ENCODE measurements around the gene SPTSSB. TPM values are rescaled to one million over a fixed set of nuclear protein-coding genes. Genes with fewer than 3 reads are reported as not detected.

SPTSSB gene
- polyA plus RNA-seq, 4 donors, result 0.19 to 0.96 TPM; not detected in 2

- Histone ChIP-seq H3K27ac (ENCODE audit: low read depth in 1 of 3, low read length in 2 of 3) (no peak overlapping the region), H3K4me1 (ENCODE audit: control insufficient read depth in 3 of 3, insufficient read depth in 2 of 3, low read depth in 1 of 3, low read length in 2 of 3) (no peaks in the 10 kb centered on the region), H3K4me3 (ENCODE audit: low read depth in 1 of 3, low read length in 3 of 3) (no peak overlapping the region), H3K27me3 (ENCODE audit: control insufficient read depth in 3 of 3, insufficient read depth in 3 of 3, low read length in 3 of 3) (no peaks in the 10 kb centered on the region), H3K9me3 (ENCODE audit: control insufficient read depth in 2 of 2, insufficient read depth in 1 of 2, low read depth in 1 of 2, low read length in 1 of 2) (no peaks in the 10 kb centered on the region), H3K36me3 (ENCODE audit: control insufficient read depth in 3 of 3, insufficient read depth in 2 of 3, low read depth in 1 of 3, low read length in 3 of 3) (no peaks in the 10 kb centered on the region)
- no peak for DNase-seq
- no peak for FAIRE-seq
- 36 to 47% (median 46%) methylated on average over 4 of the region's 4 CpGs for WGBS, 3 donors
Measured at GRCh38 chr3:161339517-161340500, 31.5 kb downstream of the SPTSSB start.

DNA sequence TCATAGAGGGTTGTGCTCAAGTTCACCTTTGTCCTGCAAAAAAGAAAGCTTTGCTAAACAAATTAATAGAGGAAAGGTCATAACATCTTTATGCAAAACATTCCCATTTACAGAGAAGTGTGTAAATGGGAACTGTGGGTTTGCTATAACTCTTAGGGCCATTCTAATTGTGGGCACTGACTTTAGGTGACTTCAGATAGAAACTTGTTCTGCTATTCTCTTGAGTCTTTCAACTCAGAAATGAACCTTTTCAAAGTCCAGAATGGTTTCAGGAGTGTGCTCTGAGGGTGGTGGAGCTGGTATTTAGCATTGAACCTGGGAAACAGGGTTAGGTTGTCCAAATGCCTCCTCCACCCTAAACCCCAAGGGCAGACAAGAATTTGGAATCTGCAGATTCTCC lies 34.0 kb downstream of the SPTSSB start:
- no peaks in the 10 kb centered on the region for H3K36me3 ChIP-seq (ENCODE audit: control insufficient read depth in 3 of 3, insufficient read depth in 2 of 3, low read depth in 1 of 3, low read length in 3 of 3)
- no peaks in the 10 kb centered on the region for H3K4me1 ChIP-seq (ENCODE audit: control insufficient read depth in 3 of 3, insufficient read depth in 2 of 3, low read depth in 1 of 3, low read length in 2 of 3)
- no peak overlapping the region for H3K27ac ChIP-seq (ENCODE audit: low read depth in 1 of 3, low read length in 2 of 3)
- FAIRE-seq (no peak), DNase-seq (no peak)
- H3K27me3 ChIP-seq (ENCODE audit: control insufficient read depth in 3 of 3, insufficient read depth in 3 of 3, low read length in 3 of 3), result peaks cover 0 to 2% (median 0%) of the 10 kb centered on the region in 3 donors
- no peaks in the 10 kb centered on the region for H3K9me3 ChIP-seq (ENCODE audit: control insufficient read depth in 2 of 2, insufficient read depth in 1 of 2, low read depth in 1 of 2, low read length in 1 of 2)
- no peak overlapping the region for H3K4me3 ChIP-seq (ENCODE audit: low read depth in 1 of 3, low read length in 3 of 3)

GRCh38 chr3:161336661-161337060 lies 34.7 kb downstream of the SPTSSB start:
- Histone ChIP-seq H3K4me3 (ENCODE audit: low read depth in 1 of 3, low read length in 3 of 3) (no peak overlapping the region), H3K36me3 (ENCODE audit: control insufficient read depth in 3 of 3, insufficient read depth in 2 of 3, low read depth in 1 of 3, low read length in 3 of 3) (no peaks in the 10 kb centered on the region), H3K4me1 (ENCODE audit: control insufficient read depth in 3 of 3, insufficient read depth in 2 of 3, low read depth in 1 of 3, low read length in 2 of 3) (no peaks in the 10 kb centered on the region), H3K27me3 (ENCODE audit: control insufficient read depth in 3 of 3, insufficient read depth in 3 of 3, low read length in 3 of 3) (peaks cover 0 to 2% (median 0%) of the 10 kb centered on the region in 3 donors), H3K27ac (ENCODE audit: low read depth in 1 of 3, low read length in 2 of 3) (no peak overlapping the region), H3K9me3 (ENCODE audit: control insufficient read depth in 2 of 2, insufficient read depth in 1 of 2, low read depth in 1 of 2, low read length in 1 of 2) (no peaks in the 10 kb centered on the region)
- WGBS, 3 donors, result 63 to 87% (median 75%) methylated on average over 2 of the region's 2 CpGs
- no peak for FAIRE-seq
- DNase-seq, result no peak

- no peak for FAIRE-seq
- peaks cover 0 to 2% (median 0%) of the 10 kb centered on the region in 3 donors for H3K27me3 ChIP-seq (ENCODE audit: control insufficient read depth in 3 of 3, insufficient read depth in 3 of 3, low read length in 3 of 3)
- 63 to 78% (median 71%) methylated on average over 2 of the region's 2 CpGs for WGBS, 3 donors
- DNase-seq, result no peak
- H3K4me3 ChIP-seq (ENCODE audit: low read depth in 1 of 3, low read length in 3 of 3), result no peak overlapping the region
- no peaks in the 10 kb centered on the region for H3K4me1 ChIP-seq (ENCODE audit: control insufficient read depth in 3 of 3, insufficient read depth in 2 of 3, low read depth in 1 of 3, low read length in 2 of 3)
- no peak overlapping the region for H3K27ac ChIP-seq (ENCODE audit: low read depth in 1 of 3, low read length in 2 of 3)
- H3K9me3 ChIP-seq (ENCODE audit: control insufficient read depth in 2 of 2, insufficient read depth in 1 of 2, low read depth in 1 of 2, low read length in 1 of 2), result no peaks in the 10 kb centered on the region
- no peaks in the 10 kb centered on the region for H3K36me3 ChIP-seq (ENCODE audit: control insufficient read depth in 3 of 3, insufficient read depth in 2 of 3, low read depth in 1 of 3, low read length in 3 of 3)
Measured at GRCh38 chr3:161333696-161334095, 37.6 kb downstream of the SPTSSB start.

GRCh38 chr3:161332792-161333191 lies 38.5 kb downstream of the SPTSSB start:
- no peaks in the 10 kb centered on the region for H3K36me3 ChIP-seq (ENCODE audit: control insufficient read depth in 3 of 3, insufficient read depth in 2 of 3, low read depth in 1 of 3, low read length in 3 of 3)
- no peak overlapping the region for H3K4me3 ChIP-seq (ENCODE audit: low read depth in 1 of 3, low read length in 3 of 3)
- no peak for DNase-seq
- no peaks in the 10 kb centered on the region for H3K9me3 ChIP-seq (ENCODE audit: control insufficient read depth in 2 of 2, insufficient read depth in 1 of 2, low read depth in 1 of 2, low read length in 1 of 2)
- WGBS, 3 donors, result 0 to 40% (median 10%) methylated on average over 1 of the region's 1 CpG
- no peak for FAIRE-seq
- no peaks in the 10 kb centered on the region for H3K4me1 ChIP-seq (ENCODE audit: control insufficient read depth in 3 of 3, insufficient read depth in 2 of 3, low read depth in 1 of 3, low read length in 2 of 3)
- no peak overlapping the region for H3K27ac ChIP-seq (ENCODE audit: low read depth in 1 of 3, low read length in 2 of 3)
- peaks cover 0 to 2% (median 0%) of the 10 kb centered on the region in 3 donors for H3K27me3 ChIP-seq (ENCODE audit: control insufficient read depth in 3 of 3, insufficient read depth in 3 of 3, low read length in 3 of 3)

GRCh38 chr3:161325059-161325458 lies 46.3 kb downstream of the SPTSSB start:
- Histone ChIP-seq H3K36me3 (ENCODE audit: control insufficient read depth in 3 of 3, insufficient read depth in 2 of 3, low read depth in 1 of 3, low read length in 3 of 3) (no peaks in the 10 kb centered on the region), H3K27ac (ENCODE audit: low read depth in 1 of 3, low read length in 2 of 3) (no peak overlapping the region), H3K27me3 (ENCODE audit: control insufficient read depth in 3 of 3, insufficient read depth in 3 of 3, low read length in 3 of 3) (no peaks in the 10 kb centered on the region), H3K4me1 (ENCODE audit: control insufficient read depth in 3 of 3, insufficient read depth in 2 of 3, low read depth in 1 of 3, low read length in 2 of 3) (no peaks in the 10 kb centered on the region), H3K9me3 (ENCODE audit: control insufficient read depth in 2 of 2, insufficient read depth in 1 of 2, low read depth in 1 of 2, low read length in 1 of 2) (no peaks in the 10 kb centered on the region), H3K4me3 (ENCODE audit: low read depth in 1 of 3, low read length in 3 of 3) (no peak overlapping the region)
- 78 to 88% (median 87%) methylated on average over 2 of the region's 2 CpGs for WGBS, 3 donors
- DNase-seq, result no peak
- no peak for FAIRE-seq

DNA sequence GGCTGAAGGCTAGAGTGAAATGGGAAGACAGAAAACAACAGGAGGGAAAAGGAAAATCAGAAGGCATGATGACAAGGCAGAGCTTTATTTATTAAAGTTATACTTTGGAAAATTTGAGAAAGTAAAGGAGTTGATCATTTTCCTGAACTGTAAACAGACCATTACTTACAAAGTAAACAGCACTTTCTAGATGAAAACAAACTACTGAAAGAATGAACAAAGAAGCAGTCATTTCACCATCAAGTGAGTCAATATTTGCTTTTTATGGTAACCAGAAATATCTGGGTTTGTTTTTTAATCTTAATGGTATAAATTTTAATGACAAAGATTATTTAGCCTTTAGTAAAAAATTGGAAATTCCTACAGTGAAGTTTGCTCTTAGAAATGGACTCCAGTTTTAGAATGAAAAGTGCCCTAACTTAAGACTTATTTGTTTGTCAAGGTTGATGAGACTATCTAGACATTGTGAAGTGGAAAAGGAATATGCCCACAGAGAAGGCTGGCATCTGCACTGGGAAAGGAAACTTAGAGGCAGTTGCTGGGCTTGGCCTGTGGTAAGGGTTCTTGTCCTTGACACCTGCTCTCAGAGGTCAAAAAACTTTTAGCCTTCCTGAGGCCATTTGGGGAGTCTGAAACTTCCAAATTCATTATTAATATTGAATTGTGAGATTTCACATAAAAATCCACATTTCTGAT lies 47.2 kb downstream of the SPTSSB start:
- no peaks in the 10 kb centered on the region for H3K4me1 ChIP-seq (ENCODE audit: control insufficient read depth in 3 of 3, insufficient read depth in 2 of 3, low read depth in 1 of 3, low read length in 2 of 3)
- H3K9me3 ChIP-seq (ENCODE audit: control insufficient read depth in 2 of 2, insufficient read depth in 1 of 2, low read depth in 1 of 2, low read length in 1 of 2), result peaks cover 0 to 6% of the 10 kb centered on the region in 2 donors
- no peak overlapping the region for H3K4me3 ChIP-seq (ENCODE audit: low read depth in 1 of 3, low read length in 3 of 3)
- H3K36me3 ChIP-seq (ENCODE audit: control insufficient read depth in 3 of 3, insufficient read depth in 2 of 3, low read depth in 1 of 3, low read length in 3 of 3), result no peaks in the 10 kb centered on the region
- FAIRE-seq (no peak), DNase-seq (no peak)
- H3K27me3 ChIP-seq (ENCODE audit: control insufficient read depth in 3 of 3, insufficient read depth in 3 of 3, low read length in 3 of 3), result no peaks in the 10 kb centered on the region
- H3K27ac ChIP-seq (ENCODE audit: low read depth in 1 of 3, low read length in 2 of 3), result no peak overlapping the region

GRCh38 chr3:161322781-161323568 lies 48.3 kb downstream of the SPTSSB start:
- H3K27ac ChIP-seq (ENCODE audit: low read depth in 1 of 3, low read length in 2 of 3), result no peak overlapping the region
- no peaks in the 10 kb centered on the region for H3K36me3 ChIP-seq (ENCODE audit: control insufficient read depth in 3 of 3, insufficient read depth in 2 of 3, low read depth in 1 of 3, low read length in 3 of 3)
- FAIRE-seq (no peak), DNase-seq (no peak)
- H3K4me3 ChIP-seq (ENCODE audit: low read depth in 1 of 3, low read length in 3 of 3), result no peak overlapping the region
- peaks cover 0 to 6% of the 10 kb centered on the region in 2 donors for H3K9me3 ChIP-seq (ENCODE audit: control insufficient read depth in 2 of 2, insufficient read depth in 1 of 2, low read depth in 1 of 2, low read length in 1 of 2)
- H3K4me1 ChIP-seq (ENCODE audit: control insufficient read depth in 3 of 3, insufficient read depth in 2 of 3, low read depth in 1 of 3, low read length in 2 of 3), result no peaks in the 10 kb centered on the region
- 46 to 59% (median 53%) methylated on average over 2 of the region's 2 CpGs for WGBS, 3 donors
- no peaks in the 10 kb centered on the region for H3K27me3 ChIP-seq (ENCODE audit: control insufficient read depth in 3 of 3, insufficient read depth in 3 of 3, low read length in 3 of 3)
